Hepatocyte (in vitro differentiated cells): ENCODE measurements around the gene BIK. TPM values are rescaled to one million over a fixed set of nuclear protein-coding genes. Genes with fewer than 3 reads are reported as not detected.

Experiments
- DNase-seq: peaks from one replicate; pipeline ENCODE4 v3.0.0-alpha.2; 2016; ENCODE audit warnings: low spot score
- H2AFZ ChIP-seq: fragments of 200-600 bp; sonication (generic); 2 replicates; pipeline ENCODE4 v1.6.0; 2016; ENCODE audit warnings: antibody characterized with exemption, mild to moderate bottlenecking
- H3K27ac ChIP-seq: fragments of 200-600 bp; sonication (generic); 2 replicates; pipeline ENCODE4 v1.5.1; 2016; ENCODE audit warnings: mild to moderate bottlenecking
- H3K27me3 ChIP-seq: fragments of 200-600 bp; sonication (generic); 2 replicates; pipeline ENCODE4 v1.6.1; 2016
- H3K36me3 ChIP-seq: fragments of 200-600 bp; sonication (generic); replicated peaks from 2 replicates; pipeline ENCODE4 v1.5.1; 2016; ENCODE audit warnings: low read depth; ENCODE audit not compliant: insufficient read depth
- H3K4me1 ChIP-seq: fragments of 200-600 bp; sonication (generic); 2 replicates; pipeline ENCODE4 v1.5.1; 2016; ENCODE audit warnings: mild to moderate bottlenecking, moderate library complexity; ENCODE audit not compliant: insufficient read depth
- H3K4me2 ChIP-seq: fragments of 200-600 bp; sonication (generic); 2 replicates; pipeline ENCODE4 v1.6.0; 2016
- H3K4me3 ChIP-seq: fragments of 200-600 bp; sonication (generic); 2 replicates; pipeline ENCODE4 v1.5.1; 2016; ENCODE audit warnings: mild to moderate bottlenecking
- H3K79me2 ChIP-seq: fragments of 200-600 bp; sonication (generic); 2 replicates; pipeline ENCODE4 v1.6.0; 2017; ENCODE audit warnings: mild to moderate bottlenecking
- H3K9me2 ChIP-seq: fragments of 200-600 bp; sonication (generic); replicated peaks from 2 replicates; pipeline ENCODE4 v1.6.0; 2017; ENCODE audit warnings: mild to moderate bottlenecking; ENCODE audit not compliant: insufficient read depth
- H3K9me3 ChIP-seq: fragments of 200-600 bp; sonication (generic); 2 replicates; pipeline ENCODE4 v1.5.1; 2016; ENCODE audit warnings: low read depth, mild to moderate bottlenecking
- H4K20me1 ChIP-seq: fragments of 200-600 bp; sonication (generic); 2 replicates; pipeline ENCODE4 v1.6.0; 2016; ENCODE audit warnings: mild to moderate bottlenecking; ENCODE audit not compliant: insufficient read depth, poor library complexity, severe bottlenecking
- CTCF ChIP-seq: fragments of 200-600 bp; sonication (generic); IDR thresholded peaks from 2 replicates; pipeline ENCODE4 v1.5.1; 2016; ENCODE audit warnings: antibody characterized with exemption, mild to moderate bottlenecking; ENCODE audit not compliant: poor library complexity
- EZH2 ChIP-seq: fragments of 200-600 bp; sonication (generic); IDR thresholded peaks from 2 replicates; pipeline ENCODE4 v1.6.1; 2016; ENCODE audit warnings: antibody characterized with exemption, mild to moderate bottlenecking, borderline replicate concordance
- EZH2phosphoT487 ChIP-seq: fragments of 200-600 bp; sonication (generic); IDR thresholded peaks from one replicate; pipeline ENCODE4 v1.6.1; 2018; ENCODE audit warnings: antibody characterized with exemption, mild to moderate bottlenecking, low read depth, moderate library complexity; ENCODE audit not compliant: unreplicated experiment, severe bottlenecking
- WGBS: methylation state at CpG from one replicate; pipeline ENCODE4 v1.1.6; 2016; ENCODE audit warnings: low lambda C conversion rate; ENCODE audit errors: missing lambda C conversion rate; 5-methylcytosine and 5-hydroxymethylcytosine counted together
- polyA plus RNA-seq: library from polyadenylated mRNA; unstranded; fragments of >200 nt; fragmentation: Nextera tagmentation; extraction: Ambion mirVana; gene quantifications from 2 replicates; pipeline ENCODE4 v1.2.1, GENCODE V29; 2016
- total RNA-seq: library from RNA; depleted of rRNA; stranded (reverse); fragments of >200 nt; gene quantifications from 2 replicates; pipeline ENCODE4 v1.2.3, GENCODE V29; 2014

Gene BIK
- total and polyA plus RNA-seq, 2 experiments from 2014 or later: 10.6 to 15.5 TPM

- Histone ChIP-seq H3K27ac (peak within 1 kb of the TSS; percentile 41), H3K79me2 (peaks cover 3% of the 10 kb centered on the region), H3K27me3 (no peaks in the 10 kb centered on the region), H3K9me2 (no peaks in the 10 kb centered on the region), H2AFZ (peak within 1 kb of the TSS; percentile 92), H3K9me3 (no peaks in the 10 kb centered on the region), H4K20me1 (no peaks in the 10 kb centered on the region), H3K4me1 (no peaks in the 10 kb centered on the region), H3K4me2 (peak within 1 kb of the TSS; percentile 90), H3K4me3 (peak within 1 kb of the TSS; percentile 51), H3K36me3 (no peaks in the 10 kb centered on the region)
- no peak for TF ChIP-seq EZH2phosphoT487
- WGBS: 7% methylated on average over 64 of the region's 64 CpGs
- DNase-seq: peak; percentile 94
Measured at GRCh38 chr22:43088984-43089717, 21.4 kb upstream of the BIK start, which contains the start of gene TTLL1. TTLL1 (minus strand) TSS chr22:43089391; CDS start chr22:43075586, 13,805 bp downstream.

DNA sequence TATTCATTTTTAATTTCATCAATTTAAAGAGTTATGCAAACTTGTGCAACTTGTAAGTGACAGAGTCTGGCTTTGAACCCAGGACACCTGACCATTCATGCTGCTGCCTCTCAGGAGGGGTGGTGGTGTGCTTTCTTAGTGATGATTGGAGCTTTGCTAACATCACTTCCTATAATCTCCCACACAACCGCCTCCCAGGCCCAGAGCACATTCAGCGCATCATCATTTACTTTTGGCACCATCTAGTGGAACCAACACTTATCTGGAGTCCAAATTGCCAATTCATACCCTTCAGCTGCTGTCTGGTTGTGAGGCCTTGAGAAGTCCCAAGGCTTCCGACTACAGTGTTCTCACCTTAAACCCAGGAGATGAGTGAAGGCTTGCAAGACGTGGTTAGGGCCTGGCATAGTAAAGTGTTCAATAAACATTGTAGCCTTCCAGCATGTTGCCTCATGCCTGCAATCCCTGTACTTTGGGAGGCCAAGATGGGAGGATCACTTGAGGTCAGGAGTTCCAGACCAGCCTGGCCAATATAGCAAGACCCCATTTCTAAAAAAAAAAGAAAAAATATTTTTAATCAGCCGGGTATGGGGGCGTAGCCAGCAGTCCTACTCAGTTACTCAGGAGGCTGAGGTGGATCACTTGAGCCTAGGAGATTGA, 20.3 kb upstream of the BIK start:
- H3K27me3 ChIP-seq: no peaks in the 10 kb centered on the region
- H3K4me1 ChIP-seq: no peaks in the 10 kb centered on the region
- no peaks in the 10 kb centered on the region for H3K9me3 ChIP-seq
- H4K20me1 ChIP-seq: no peaks in the 10 kb centered on the region
- peak; percentile 75 for DNase-seq
- H3K4me2 ChIP-seq: peak overlapping the region; percentile 90
- H3K9me2 ChIP-seq: no peaks in the 10 kb centered on the region
- H3K79me2 ChIP-seq: peaks cover 3% of the 10 kb centered on the region
- H2AFZ ChIP-seq: no peak overlapping the region
- TF ChIP-seq EZH2phosphoT487 (no peak), CTCF (peak; percentile 57), EZH2 (no peak)
- WGBS: 81% methylated on average over 6 of the region's 6 CpGs
- H3K27ac ChIP-seq: no peak overlapping the region
- H3K36me3 ChIP-seq: no peaks in the 10 kb centered on the region
- H3K4me3 ChIP-seq: no peak overlapping the region

- Histone ChIP-seq H3K9me3 (no peaks in the 10 kb centered on the region), H2AFZ (no peak overlapping the region), H3K27ac (no peak overlapping the region), H3K36me3 (no peaks in the 10 kb centered on the region), H4K20me1 (no peaks in the 10 kb centered on the region), H3K4me2 (no peak overlapping the region), H3K9me2 (no peaks in the 10 kb centered on the region), H3K27me3 (no peaks in the 10 kb centered on the region), H3K4me3 (no peak overlapping the region), H3K4me1 (no peaks in the 10 kb centered on the region), H3K79me2 (peaks cover 3% of the 10 kb centered on the region)
- WGBS: 71% methylated on average over 6 of the region's 9 CpGs
- no peak for DNase-seq
- TF ChIP-seq EZH2phosphoT487 (no peak), CTCF (no peak), EZH2 (no peak)
Measured at GRCh38 chr22:43092085-43092484, 18.5 kb upstream of the BIK start.

GRCh38 chr22:43094085-43094484, 16.5 kb upstream of the BIK start:
- Histone ChIP-seq H2AFZ (no peak overlapping the region), H3K36me3 (no peaks in the 10 kb centered on the region), H3K27ac (no peak overlapping the region), H3K4me1 (no peaks in the 10 kb centered on the region), H3K9me3 (no peaks in the 10 kb centered on the region), H3K9me2 (no peaks in the 10 kb centered on the region), H3K4me3 (no peak overlapping the region), H4K20me1 (no peaks in the 10 kb centered on the region), H3K79me2 (no peaks in the 10 kb centered on the region), H3K27me3 (no peaks in the 10 kb centered on the region), H3K4me2 (no peak overlapping the region)
- TF ChIP-seq EZH2phosphoT487 (no peak), CTCF (no peak), EZH2 (no peak)
- DNase-seq: peak; percentile 45
- WGBS: 73% methylated on average over 7 of the region's 7 CpGs
